C4-2B (cell line): ENCODE results near the gene EFHC2.

Source experiments
- H3K27ac ChIP-seq: fragments of 450-650 bp; 2 replicates; pipeline ENCODE4 v1.5.1; 2017
- ZFX ChIP-seq: fragments of 450-650 bp; IDR thresholded peaks from 2 replicates; pipeline ENCODE4 v1.6.1; 2017
- TF ChIP-seq, protein P1 (sequence below): fragments of 450-650 bp; conservative IDR thresholded peaks from 2 replicates; pipeline ENCODE4 v1.5.1; 2017; ENCODE audit warnings: mild to moderate bottlenecking

EFHC2 gene

DNA sequence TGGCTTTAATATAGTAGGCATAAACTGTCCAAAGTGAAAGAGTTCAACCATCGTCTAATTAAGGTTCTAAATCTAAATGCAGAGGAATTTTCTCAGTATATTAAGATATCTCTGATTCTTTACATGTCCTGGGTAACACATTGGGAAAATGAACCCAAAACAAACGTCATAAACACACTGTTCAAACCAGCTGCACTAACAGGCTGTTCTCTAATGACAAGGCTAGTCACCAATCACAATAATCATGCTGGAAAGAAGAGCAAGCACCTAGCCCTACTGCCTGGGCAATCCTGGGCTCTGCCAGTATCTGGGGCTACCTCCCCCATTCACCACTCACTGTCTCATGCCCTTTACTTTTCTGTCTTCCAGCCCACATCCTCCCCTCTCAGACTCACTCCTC lies 107.9 kb downstream of the EFHC2 start:
- TF ChIP-seq, protein P1, sequence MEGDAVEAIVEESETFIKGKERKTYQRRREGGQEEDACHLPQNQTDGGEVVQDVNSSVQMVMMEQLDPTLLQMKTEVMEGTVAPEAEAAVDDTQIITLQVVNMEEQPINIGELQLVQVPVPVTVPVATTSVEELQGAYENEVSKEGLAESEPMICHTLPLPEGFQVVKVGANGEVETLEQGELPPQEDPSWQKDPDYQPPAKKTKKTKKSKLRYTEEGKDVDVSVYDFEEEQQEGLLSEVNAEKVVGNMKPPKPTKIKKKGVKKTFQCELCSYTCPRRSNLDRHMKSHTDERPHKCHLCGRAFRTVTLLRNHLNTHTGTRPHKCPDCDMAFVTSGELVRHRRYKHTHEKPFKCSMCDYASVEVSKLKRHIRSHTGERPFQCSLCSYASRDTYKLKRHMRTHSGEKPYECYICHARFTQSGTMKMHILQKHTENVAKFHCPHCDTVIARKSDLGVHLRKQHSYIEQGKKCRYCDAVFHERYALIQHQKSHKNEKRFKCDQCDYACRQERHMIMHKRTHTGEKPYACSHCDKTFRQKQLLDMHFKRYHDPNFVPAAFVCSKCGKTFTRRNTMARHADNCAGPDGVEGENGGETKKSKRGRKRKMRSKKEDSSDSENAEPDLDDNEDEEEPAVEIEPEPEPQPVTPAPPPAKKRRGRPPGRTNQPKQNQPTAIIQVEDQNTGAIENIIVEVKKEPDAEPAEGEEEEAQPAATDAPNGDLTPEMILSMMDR = no peak
- TF ChIP-seq ZFX = no peak
- H3K27ac ChIP-seq = no peak overlapping the region

DNA sequence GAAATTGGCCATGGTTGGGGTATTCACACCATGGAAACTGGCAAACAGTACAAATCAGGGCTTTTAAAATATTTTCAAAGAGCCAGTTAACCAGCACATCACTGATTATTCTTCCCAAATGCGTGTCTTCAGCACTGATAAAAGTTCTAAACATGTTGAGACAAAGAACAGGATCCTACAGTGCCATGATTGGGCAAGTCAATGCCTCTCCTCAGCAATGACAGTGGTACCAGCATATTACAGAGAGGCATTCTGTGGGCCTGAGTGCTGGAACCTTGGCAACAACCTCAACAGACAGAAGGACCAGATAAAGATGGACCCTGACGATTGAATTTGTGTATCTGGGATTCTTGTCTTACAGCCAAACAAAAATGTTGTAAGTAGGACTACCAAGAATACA lies 108.9 kb downstream of the EFHC2 start:
- no peak overlapping the region for H3K27ac ChIP-seq
- TF ChIP-seq, protein P1 = no peak
- no peak for TF ChIP-seq ZFX

DNA sequence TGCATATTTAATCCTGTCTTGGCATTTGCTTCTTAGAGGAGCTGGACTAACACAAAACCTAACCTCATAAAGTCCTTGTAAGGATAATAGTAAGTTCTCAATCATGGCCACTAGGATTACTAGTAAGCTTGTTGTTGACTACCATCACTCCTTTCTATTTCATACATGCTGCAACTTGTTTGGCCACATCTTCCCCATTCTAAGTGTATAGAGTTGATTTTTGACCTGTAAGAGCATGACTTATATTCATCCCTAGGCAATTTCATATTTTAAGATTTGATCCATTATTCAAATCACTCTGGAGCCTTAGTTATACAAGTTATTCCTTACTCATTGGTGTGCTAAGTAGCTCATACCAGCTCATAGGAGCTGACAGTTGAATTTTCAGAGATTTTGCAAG lies 109.4 kb downstream of the EFHC2 start:
- TF ChIP-seq, protein P1 = no peak
- TF ChIP-seq ZFX = no peak
- H3K27ac ChIP-seq = no peak overlapping the region; the same call in 1 of the 2 replicates

DNA sequence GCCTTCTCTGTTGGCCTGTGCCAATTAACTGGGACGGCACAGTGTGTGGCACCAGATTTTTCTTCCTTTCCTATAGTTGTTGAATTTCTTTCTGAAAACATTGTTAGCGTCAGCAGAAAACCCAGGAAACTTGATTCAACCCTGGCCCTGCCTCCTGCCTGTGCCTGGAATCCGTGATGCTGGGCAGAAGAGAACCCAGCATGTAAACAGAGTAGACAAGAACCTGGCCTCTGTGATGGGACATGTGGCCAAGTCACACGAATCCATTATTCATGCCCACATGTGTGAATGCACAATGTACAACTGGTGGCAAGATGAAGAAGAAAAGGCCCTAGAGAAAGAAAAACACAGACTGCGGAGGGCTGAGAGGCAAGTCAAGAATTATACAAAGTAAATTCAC lies 111.4 kb downstream of the EFHC2 start:
- no peak overlapping the region for H3K27ac ChIP-seq
- TF ChIP-seq ZFX = no peak
- TF ChIP-seq, protein P1 = no peak

DNA sequence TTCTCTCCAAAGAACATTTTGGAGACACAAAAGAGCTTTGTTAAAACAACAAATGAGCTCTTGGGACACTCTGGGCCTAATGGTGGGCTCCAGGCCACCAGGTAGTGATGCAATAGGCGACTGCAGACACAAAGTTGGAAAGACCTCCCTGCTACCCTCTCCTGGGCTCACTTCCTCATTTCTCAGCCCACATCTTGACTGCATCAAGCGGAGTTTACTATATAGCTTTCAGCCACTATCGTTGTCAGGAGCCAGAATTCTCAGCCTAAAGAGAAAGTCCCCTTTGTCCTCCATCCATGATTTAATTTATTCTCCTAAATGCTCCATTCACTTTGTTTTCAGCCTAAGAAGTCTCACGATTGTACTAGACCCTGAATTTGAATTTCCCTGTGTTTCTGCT lies 114.9 kb downstream of the EFHC2 start:
- no peak overlapping the region for H3K27ac ChIP-seq
- TF ChIP-seq, protein P1 = no peak
- no peak for TF ChIP-seq ZFX

DNA sequence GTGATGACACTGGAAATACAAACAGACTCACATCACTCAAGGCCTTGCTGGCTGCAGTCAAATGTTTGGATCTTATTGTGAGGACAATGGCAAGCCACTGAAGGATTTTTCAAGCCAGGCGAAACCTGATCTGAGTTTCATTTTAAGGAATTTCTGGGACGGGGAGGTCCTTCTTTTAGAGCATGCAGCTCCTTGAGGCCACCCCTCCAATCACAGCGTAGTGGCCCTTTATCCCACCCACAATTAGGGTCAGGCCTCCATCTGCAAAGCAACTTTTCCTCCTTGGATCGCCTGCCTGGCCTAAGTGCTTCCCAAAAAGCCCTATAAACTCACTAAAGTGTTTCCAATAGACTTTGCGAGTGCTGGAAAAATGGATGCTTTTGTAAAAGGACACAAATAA lies 115.5 kb downstream of the EFHC2 start:
- no peak overlapping the region for H3K27ac ChIP-seq
- TF ChIP-seq ZFX = no peak
- TF ChIP-seq, protein P1 = no peak

DNA sequence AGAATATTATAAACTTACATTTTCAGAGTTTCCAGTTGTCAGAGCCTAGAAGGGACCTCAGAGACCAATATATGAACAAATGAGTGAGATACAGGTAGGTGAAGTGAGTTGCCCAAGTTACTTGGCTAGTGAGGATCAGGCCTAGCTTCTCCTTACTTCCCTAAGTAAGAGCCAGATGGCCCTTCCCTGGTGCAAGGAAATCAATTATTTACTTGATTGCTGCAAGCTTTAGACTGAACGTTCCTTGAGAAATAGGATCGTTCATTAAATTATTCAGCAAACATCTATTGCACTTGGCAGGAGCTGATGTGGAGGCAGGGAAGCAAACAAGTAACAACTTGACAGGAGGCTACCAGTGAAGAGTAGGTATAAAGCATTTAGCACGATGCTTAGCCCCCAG lies 117.8 kb downstream of the EFHC2 start:
- no peak for TF ChIP-seq ZFX
- TF ChIP-seq, protein P1 = no peak
- H3K27ac ChIP-seq = peak overlapping the region; percentile 73
